CD4-positive, alpha-beta T cell treated with Interleukin-6 for 4 hours (primary cell): ENCODE measurements around the gene EVI2A.

Source experiments
- DNase-seq: peaks from one replicate; pipeline ENCODE4 v3.0.0-alpha.2; 2020; ENCODE audit warnings: mixed read lengths

Gene EVI2A

GRCh38 chr17:31272236-31272635 lies 49.2 kb downstream of the EVI2A start:
- no peak for DNase-seq

- no peak for DNase-seq
Observed at GRCh38 chr17:31269578-31269983, 51.8 kb downstream of the EVI2A start.

- DNase-seq, result no peak
Observed at GRCh38 chr17:31269036-31269577, 52.3 kb downstream of the EVI2A start.
